ENCODE data around the gene SNRNP200.
"Not testable (repeated sequence)": the region's sequence is repeated elsewhere in the genome, so short reads cannot be mapped to it uniquely, and the experiment has no call there.

SNRNP200 gene

DNA sequence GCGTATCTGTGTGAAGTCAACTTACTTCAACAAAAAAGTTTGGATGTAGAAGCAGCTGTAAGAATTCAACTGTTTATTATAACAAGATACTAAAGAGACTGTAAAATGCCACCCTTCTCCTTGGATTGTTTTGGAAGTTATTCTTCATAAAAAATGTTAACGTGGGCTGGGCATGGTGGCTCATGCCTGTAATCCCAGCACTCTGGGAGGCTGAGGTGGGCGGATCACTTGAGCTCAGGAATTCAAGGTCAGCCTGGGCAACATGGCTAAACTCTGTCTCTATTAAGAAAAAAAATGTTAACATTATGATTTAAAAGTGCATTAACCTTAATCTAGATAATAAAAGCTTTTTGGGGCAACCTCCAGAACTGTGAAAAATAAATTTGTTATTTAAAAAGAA is 31.6 kb downstream of the SNRNP200 start:
- no peak for DNase-seq

DNA sequence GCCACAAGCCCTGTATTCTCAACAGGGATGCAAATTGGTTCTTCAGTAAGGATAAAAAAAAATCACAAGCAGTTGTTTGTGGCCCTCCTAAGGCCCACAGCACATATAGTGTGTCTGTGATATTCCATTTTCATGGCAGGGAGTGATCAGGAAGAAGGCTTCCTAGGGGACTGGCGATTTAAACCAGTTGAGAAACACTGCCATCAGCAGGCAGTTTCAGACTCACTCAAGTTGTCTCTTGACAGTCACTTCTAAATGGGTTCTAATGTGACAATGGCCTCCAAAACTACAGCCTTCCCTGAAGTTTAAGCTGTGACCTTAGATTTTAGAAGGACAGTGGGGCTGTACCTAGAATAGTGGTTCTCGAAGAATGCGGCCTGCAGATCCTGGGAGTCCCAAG is 33.4 kb downstream of the SNRNP200 start:
- no peak for DNase-seq

DNA sequence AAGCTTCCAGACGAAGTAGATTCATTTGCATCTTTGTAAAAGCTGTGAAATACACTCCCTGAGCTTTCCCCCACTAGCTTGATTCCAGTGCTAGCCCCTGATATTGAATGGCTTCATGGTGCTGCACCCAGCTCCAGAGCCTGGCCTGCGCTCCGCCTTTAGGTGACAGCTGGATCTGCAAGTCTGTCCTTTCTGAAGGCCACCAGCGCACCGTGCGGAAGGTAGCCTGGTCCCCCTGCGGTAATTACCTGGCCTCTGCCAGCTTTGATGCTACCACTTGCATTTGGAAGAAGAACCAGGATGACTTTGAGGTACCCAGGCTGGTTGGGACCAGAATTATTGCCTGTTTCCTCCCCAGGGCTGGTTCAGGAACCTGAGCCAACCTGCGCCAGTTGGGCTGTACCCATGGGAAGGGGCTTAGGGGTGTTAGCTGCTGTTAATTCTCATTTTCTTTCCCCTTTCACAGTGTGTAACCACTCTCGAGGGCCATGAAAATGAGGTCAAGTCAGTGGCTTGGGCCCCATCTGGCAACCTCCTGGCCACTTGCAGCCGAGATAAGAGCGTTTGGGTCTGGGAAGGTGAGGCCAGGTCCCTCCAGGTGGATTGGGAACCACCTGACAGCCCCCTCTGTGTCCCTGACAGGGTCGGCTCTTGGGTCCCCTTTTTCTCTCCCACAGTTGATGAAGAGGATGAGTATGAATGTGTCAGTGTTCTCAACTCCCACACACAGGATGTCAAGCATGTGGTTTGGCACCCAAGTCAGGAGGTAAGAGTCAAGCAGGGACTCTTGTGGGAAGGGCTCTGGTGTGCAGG is 38.0 kb downstream of the SNRNP200 start:
- DNase-seq: peak; percentile 46

DNA sequence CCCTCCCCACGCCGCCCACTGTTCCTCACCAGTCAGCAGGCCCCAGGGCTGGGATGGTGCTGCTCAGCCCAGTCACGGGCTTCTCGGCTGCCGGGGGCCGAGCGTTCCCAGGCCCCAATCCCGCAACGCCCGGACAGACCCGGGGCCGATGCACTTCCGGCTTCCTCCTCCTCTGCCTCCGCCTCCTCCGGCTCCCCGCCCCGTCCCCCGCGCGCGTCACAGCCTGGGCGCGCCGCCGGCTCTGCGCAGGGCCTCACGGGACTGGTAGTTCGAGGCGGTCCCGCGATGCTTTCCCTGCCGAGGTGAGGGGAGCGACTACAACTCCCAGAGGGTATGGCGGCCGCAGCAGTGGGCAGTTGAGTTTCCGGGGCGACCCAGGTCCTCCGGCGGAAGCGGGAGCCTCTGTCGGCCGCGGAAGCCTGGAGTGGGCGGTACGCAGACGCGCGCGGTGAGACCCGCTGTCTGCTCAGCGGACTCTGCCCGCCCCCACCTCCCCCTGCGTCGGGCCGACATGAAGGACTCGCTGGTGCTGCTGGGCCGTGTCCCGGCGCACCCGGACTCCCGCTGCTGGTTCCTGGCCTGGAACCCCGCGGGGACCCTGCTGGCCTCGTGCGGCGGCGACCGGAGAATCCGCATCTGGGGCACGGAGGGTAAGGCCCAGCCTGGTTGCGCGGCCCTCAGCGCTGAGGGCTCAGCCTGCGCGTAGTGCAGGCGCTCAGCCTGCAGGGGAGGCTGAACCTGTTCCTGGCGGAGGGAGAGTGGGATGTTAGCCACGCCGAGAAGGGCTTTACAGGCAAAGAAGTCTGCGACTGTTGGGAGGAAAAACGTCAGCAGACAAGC is 39.3 kb downstream of the SNRNP200 start, which contains the start of the genes CIAO1 and TMEM127:
CIAO1 (plus strand) TSS at position 386 of the 840 bp plus-strand sequence; CDS start at position 512, 126 bp downstream.
TMEM127 (minus strand) TSS at position 158 of the 840 bp plus-strand sequence. CDS start 616 bp downstream, outside the sequence.
- DNase-seq: peak; percentile 97

DNA sequence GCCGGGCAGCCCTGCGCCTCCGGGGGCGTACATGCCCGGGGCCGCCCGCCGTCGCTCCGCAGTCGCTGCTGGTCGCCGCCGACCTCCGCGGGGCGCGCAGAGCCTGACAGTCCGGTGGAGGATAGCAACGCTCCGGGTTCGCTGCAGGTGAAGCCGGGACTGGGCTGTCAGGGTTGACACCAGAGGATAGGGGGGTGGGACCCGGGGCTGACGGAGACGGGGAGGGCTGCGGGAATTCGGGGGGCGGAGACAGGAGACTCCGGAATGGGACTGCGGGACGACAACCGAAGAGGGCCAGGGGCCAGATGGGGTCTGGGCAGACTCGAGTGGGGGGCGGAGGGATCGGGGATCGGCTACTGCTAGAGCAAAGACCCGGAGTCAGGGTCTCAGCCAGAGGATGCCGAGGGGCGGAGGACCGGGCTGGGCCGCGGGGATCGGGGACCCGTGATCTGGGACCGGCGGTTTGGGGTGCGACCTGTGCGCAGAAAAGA is 40.0 kb downstream of the SNRNP200 start:
- no peak for DNase-seq

DNA sequence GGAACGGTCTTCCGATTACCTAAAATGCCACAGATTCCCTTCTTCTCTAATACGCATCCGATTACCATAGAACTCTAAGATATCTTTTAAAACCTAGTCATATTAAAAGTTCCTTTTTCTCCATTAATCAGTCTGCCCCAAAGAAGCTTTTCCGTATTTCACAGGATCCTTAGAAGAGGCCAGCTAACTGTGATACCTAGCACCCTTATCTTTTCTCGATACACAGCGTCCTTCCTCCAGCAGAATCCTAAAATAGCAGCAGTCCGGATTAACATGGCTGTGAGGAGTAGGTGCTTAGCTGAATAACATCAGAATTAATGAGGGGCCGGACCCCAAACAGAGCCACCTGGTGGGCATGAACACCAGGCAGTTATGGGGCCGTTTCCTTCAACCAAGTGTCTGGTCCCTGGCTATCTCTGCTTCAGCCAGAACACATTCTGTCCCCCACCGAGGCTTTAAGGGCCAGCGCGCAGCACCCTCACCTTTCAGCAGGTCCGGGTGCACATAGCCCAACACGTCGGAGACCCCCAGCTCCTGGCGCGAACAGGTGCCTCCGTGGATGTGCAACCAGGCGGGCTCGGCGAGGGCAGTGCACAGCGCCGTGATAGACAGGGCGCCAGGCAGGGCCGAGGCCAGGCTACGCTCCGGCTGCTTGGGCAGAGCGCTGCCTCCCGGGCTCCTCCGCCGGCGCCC is 40.5 kb downstream of the SNRNP200 start:
- peak; percentile 19 for DNase-seq

DNA sequence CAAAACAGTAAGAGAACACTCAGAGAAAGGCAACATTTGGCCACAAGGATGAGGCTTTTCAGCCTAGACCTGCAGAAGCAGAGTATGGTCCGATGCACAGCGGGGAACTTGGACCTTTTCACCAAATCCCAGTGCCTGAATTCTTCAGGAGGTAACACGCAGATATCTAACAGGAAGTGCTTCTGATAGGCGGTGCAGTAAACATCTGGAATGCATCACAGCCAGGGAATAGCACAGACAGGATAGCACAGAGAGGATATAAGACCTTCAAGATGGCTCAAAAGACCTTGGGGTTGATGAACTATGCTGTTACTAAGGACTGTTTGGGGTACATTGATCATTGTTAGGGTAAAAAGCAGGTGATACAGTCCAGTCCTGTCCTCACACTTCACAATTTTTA is 41.3 kb downstream of the SNRNP200 start:
- no peak for DNase-seq

DNA sequence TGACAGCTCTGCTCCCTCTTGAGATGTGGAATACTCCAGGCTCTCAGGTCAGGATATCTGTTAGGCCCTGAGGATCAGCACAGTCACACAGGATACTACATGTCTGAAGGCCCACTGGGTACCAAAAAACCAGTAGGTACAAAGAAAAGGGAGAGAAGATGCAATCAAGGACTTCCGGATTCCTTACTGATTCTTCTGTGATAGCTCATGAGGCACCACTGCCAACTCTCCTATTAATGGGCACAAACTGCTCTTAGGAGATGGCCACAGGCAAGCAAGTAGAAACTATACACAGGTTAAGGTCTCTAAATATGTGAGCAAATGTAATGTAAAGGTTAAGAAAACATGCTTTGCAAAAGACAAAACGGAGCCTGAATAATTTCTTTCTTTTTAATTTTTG is 43.0 kb downstream of the SNRNP200 start:
- no peak for DNase-seq

DNA sequence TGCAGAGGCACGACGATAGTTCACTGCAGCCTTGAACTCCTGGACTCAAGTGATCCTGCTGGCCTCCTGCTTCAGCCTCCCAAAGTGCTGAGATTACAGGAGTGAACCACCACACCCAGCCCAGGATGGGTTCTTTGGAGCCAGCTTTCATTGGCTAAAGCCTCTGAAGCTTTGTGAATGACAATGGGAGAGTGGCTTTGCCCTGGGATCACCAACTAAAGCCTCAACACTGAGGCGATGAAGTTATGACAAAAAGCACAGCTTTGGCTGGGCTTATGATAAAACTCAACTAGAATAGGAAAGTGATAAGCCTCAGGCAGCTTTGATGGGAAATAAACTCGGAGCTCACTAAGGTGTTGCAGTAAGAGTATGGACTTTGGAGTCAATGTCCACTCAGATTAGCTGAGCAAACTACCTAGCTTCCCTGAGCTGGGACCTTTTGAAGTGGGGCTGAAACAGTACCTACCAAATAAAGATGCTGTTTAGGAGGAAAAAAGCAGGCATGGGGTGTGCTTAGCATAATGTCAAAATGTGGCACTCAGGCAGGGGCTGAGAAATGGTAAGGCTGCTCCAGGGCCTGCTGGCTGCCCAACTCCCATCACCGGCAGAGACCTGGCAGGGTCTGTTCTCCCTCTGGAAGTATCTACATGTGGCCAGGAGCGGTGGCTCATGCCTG is 43.9 kb downstream of the SNRNP200 start:
- no peak for DNase-seq

DNA sequence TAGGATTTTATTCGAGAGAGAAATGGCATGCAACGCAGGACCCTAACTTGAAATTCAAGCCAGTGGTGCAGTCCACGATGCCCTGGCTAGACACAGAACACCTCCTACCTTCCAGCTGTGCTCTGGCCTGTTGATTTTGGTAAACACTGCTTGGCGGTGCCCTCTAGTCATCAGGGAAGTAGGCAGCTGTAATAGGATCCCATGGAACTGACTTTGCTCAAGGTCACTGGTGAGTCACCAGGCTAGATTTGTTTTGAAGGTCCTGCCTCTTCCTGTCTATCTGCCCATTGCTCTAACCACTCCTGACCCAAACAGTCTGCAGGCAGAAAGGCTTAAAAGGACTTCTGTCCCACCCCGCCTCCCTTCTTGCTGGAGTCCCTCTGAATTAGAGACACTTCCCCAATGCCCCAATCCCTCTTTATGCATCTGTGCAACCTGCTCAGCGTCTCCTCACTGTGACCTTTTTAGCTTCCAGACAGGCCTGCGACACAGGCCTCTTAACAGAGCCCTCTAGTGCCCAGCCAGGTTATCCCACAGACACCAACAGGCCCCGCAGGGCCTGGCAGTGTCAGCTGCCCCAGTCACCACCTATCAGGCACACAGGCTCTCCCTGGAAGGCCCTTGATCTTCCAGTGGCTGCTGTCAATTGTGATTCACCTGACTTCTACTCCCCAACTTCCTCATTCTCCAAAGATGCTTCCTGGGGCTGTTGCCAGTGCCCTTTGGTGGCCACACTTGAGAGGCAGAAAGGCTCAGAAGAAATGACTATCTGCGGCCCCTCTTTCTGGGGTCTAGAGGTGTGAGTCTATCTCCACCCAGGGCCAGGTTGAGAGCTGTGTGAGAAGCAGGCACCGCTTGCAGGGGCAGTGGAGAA is 44.7 kb downstream of the SNRNP200 start:
- DNase-seq: peak; percentile 24

DNA sequence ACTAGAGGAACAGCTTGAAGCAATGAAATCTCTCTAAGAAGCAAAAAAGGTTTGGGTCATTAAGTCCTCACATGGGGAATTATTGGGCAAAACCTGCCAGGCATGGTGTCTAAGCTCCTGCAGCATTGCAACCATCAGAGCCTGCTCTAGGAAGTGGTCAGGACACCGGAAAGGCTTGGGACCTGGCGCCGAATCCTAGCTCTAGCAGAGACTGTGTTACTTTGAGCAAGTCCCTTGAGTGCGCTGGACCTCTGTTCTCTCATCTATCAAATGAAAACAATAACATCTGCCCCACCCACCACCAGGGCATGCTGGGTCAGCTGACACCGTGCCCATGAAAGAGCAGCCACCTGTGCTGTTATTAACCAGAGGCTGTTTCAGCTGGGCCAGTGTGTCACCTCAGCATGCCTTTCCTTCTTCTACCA is 45.8 kb downstream of the SNRNP200 start:
- no peak for DNase-seq

DNA sequence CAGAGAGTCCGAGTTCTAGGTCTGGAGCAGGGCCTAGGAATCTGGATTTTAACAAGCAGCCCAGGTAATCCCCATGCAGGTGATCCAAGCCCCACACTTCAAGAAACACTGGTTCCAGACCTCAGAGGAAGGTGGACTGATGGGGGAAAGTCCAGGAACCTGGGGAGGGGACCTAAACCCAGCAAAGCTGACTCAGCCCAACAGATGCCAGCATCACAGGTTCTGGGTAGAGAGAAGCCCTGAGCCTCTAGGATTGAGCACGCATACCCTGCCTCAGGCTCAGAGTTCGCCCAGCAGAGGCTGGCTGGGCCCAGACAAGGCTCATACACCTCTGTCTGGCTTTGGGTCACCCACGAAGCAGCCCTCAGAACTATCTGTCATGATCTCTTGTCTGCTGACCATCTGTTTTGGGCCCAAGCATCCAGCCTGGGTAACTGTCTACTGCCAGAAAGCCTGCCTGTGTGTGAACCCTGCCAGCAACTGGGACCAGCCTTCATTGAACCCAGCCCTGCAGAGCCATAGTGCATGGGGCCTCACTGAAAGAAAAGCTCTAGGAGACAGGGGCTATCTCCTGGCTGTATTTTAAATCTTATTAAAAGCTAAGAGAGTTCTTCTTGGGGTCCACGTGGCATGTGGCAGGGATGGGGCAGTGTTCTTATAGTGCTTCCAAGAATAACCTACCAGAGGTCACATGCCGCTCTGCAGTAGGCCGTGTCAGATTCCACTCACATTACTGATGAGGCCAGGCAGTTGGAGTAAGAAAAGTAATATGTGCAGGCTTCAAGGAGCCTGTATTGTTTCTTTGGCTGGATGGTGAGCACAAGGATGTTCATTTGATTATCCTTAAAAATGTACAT is 47.0 kb downstream of the SNRNP200 start:
- DNase-seq: no peak

DNA sequence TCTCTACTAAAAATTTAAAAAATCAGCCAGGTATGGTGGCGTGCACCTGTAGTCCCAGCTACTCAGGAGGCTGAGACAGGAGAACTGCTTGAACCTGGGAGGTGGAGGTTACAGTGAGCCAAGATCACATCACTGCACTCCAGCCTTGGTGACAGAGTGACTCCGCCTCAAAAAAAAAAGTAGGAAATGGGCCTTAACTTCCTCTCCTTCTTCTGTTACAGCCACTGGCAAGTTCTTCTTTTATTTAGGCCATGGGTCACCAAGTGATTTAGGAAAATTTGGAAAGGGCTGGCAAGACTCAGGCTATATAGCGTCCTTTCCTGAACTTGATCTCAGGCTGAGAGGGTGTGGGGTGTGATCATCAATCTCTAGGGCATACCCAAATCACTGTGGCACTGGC is 47.6 kb downstream of the SNRNP200 start:
- DNase-seq: not testable (repeated sequence)

DNA sequence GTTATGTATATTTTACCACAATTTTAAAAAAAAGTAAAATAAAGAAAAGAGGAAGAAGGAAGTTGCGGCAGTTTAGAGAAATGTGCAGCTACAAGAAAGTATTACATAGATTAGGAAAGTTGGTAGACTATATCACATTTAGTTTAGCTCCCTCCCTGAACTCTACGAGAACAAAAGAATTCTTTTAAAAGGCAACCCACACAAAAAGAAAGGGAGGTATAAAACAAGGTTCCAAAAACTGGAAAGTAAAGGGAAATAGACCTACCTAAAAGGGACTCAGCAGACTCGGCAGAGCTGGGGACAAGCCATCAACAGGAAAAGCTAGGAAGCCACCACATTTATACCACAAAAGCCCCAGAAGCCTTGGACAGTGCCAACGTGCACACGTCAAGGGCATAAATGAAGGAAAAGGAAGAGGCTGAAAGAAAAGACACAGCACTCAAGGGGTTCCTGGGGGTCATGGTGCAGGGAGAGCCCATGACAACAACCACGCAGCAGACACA is 48.7 kb downstream of the SNRNP200 start:
- no peak for DNase-seq

DNA sequence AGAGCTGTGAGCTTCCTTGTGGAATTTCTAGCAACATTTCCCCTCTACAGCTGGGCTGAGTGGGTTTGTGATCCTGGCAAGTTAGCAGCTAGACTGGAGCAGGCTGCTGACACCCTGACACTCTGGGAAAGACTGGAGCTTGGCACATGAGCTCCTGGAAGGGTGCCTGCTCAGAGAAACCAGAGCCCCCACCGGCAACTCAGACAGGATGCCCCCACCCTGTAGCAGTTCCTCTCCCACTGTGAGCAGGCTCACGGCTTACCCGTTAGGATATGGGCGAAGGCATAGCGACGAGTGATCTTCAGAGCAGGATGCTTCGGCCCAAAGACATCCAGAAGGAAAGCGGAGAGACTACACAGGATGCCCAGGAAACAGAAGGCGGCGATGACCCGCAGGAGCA is 50.8 kb downstream of the SNRNP200 start:
- no peak for DNase-seq

DNA sequence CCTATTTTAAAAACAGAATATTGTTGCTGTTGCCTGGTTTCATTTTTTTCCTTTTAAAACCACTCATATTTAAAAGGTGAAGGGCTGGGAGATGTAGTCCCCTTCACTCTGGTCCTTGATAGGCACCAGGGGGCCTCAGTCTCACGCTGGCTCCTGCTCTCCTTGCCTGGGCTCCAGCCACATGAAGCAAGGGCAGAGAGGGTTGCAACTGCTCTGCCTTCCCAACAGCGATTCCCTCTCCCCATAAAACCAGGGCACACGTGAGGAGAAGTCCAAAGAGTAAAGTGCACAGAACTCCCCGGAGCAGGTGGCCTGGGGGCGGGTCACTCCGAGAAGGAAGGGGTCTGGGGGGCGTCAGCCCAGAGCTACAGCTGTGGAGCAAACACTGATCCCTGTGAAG is 52.3 kb downstream of the SNRNP200 start:
- no peak for DNase-seq

DNA sequence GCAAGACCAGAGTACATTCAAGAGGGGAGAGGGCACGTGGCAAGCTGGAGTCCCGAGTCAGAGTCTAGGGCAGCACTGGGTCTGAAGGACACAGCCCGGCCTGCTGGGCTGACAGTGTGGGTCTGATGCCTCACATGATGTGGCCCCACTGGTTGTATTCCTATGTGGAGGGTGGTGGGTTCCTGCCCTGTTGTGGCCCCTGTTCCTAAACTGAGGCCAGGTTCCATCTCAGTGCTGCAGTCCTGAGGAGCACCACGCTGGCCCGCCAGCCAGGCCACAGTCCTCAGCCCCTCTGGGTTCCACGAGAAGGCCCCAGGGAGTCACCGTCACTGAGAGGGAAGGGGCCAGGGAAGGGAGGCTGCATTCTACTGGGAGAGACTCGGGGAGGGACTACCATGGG is 52.8 kb downstream of the SNRNP200 start:
- no peak for DNase-seq

DNA sequence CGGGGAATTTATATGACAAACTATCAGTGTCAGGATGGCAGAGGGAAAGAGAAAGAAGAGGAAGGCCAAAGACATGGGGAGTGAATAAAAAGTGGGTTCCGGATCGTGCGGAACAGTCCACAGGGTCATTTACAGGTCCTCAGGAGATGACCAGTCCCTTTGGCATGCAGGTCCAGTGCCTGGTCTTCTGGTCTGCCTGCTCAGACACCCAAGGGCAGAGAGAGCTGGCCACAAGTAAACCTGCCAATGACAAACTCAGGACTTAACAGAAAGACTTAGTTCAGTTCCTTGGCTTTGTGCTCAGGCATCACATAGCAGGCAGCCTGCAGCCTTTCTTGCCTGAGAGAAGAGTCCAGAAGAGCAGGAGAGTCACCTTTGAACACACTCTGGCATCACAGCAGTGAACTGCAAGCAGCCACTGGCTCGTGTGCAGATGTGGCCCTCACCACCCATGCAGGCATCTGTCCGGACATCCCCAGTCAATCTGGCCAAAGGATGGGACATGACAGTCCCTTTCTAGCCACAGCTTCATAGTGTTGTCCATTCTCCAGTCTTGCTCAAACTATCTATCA is 53.5 kb downstream of the SNRNP200 start:
- DNase-seq: no peak

DNA sequence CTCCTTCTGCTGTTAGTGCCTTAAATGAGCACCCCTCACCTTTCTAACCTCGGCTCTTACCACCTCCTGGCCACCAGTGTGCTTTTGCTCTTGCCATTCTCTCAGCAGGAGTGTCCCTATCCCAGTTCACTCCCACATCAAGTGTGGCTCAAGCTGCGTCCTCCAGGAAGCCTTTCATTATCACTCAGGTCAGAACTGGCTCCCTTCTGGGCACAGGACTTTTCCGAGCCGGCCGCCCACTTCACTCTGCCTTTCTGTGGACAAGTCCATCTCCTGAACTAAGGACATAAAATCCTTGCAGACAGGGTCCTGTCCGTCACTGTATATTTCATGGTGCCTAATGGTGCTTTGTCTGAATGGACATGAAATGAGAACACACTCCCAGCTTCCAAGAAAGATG is 55.2 kb downstream of the SNRNP200 start:
- DNase-seq: no peak

DNA sequence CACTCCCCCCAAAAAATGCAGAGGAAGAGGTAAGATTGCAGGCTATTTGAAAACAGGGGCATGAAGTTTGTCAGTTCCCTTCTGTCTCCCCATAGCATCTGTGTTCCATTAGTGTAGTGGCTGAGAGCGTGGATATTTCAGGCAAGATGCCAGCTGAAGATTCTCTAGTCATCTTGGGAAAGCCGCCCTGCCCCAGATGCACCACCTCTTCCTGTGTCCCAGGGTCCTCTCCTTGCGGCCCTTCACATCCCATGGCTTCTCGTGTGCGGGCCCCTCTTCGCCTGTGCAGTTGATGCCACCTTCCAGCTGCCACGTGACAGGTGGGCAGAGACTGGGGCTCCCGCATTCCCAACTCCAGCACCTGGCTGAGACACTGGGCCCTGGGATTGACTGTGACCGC is 55.7 kb downstream of the SNRNP200 start:
- no peak for DNase-seq
